ENCODE data around the gene MAPK12. TPM values are rescaled to one million over a fixed set of nuclear protein-coding genes. Genes with fewer than 3 reads are reported as not detected.

Gene MAPK12
- total RNA-seq, 4 donors from 2014 or later, result 10.1 to 18.4 (median 14.0) TPM

DNA sequence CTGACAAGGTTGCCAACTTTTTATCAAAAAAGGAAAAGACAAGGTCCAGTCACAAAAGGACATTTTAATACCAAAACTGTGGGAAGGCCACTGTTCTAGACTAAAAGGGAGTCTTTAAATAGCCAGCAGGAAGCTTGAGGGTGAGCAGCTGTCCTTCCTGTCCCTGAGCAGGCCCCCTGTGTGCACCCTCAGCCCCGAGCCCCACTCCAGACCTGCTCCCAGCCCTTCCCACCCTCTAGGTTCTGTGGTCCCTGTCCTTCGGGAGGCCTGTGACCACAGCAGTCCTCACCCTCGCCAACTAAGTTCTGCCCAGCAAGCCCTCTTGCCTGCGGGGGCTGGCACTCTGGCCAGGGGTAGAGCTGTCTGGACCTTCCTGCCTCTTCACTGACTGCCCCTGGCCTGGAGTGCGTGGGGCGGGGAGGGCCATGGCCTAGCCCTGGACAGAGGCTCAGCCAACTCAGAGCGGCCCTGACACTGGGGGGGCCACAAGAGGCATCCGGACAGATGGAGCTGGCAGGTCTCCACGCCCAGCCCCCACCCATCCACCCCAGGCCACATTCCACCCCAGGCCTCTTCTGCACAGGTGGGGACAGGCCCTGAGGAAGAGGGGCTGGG lies 47.6 kb upstream of the MAPK12 start:
- peak overlapping the region in 3 of 4 donors; percentile 90 to 94 (median 93) for H3K27ac ChIP-seq
- H3K4me1 ChIP-seq, result peaks cover 4 to 57% (median 34%) of the 10 kb centered on the region in 3 donors
- peaks cover 0 to 10% of the 10 kb centered on the region in 2 donors for H3K36me3 ChIP-seq
- WGBS, 2 donors (ENCODE audit: low coverage in 1 of 2), result 37 to 80% methylated on average over 1 to 2 of the region's 9 CpGs
- no peak for ATAC-seq
- H3K27me3 ChIP-seq, result no peaks in the 10 kb centered on the region
- H3K9me3 ChIP-seq, result no peaks in the 10 kb centered on the region
- TF ChIP-seq, protein P1, sequence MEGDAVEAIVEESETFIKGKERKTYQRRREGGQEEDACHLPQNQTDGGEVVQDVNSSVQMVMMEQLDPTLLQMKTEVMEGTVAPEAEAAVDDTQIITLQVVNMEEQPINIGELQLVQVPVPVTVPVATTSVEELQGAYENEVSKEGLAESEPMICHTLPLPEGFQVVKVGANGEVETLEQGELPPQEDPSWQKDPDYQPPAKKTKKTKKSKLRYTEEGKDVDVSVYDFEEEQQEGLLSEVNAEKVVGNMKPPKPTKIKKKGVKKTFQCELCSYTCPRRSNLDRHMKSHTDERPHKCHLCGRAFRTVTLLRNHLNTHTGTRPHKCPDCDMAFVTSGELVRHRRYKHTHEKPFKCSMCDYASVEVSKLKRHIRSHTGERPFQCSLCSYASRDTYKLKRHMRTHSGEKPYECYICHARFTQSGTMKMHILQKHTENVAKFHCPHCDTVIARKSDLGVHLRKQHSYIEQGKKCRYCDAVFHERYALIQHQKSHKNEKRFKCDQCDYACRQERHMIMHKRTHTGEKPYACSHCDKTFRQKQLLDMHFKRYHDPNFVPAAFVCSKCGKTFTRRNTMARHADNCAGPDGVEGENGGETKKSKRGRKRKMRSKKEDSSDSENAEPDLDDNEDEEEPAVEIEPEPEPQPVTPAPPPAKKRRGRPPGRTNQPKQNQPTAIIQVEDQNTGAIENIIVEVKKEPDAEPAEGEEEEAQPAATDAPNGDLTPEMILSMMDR (IDR thresholded peaks at IDR 0.05), result no peak
- TF ChIP-seq EP300 (IDR thresholded peaks at IDR 0.05) (no peak), POLR2AphosphoS5 (IDR thresholded peaks at IDR 0.05) (no peak), POLR2A (IDR thresholded peaks at IDR 0.05) (no peak)
- H3K4me3 ChIP-seq, result no peak overlapping the region

DNA sequence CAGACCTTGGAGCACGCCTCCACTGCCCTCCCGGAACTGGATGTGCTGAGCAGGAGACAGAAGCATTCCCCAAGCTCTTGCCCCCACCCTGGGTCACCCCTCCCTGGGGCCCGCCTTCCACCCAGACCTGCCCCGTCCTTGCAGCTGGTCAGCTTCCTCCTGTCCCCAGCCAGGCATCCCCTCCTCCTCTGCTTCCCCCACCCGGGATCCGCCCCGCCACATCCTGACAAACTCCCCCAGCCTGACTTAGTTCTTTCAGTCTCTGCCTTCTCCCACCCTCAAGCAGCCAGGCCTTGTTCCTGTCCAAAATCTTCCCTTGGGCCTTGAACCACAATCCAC lies 47.1 kb upstream of the MAPK12 start:
- peak overlapping the region in 1 of 2 donors; percentile 94 for H3K4me3 ChIP-seq
- no peaks in the 10 kb centered on the region for H3K9me3 ChIP-seq
- 31 to 47% methylated on average over 2 to 5 of the region's 7 CpGs for WGBS, 2 donors (ENCODE audit: low coverage in 1 of 2)
- peak; percentile 58 for ATAC-seq
- peaks cover 4 to 57% (median 39%) of the 10 kb centered on the region in 3 donors for H3K4me1 ChIP-seq
- H3K36me3 ChIP-seq, result peaks cover 0 to 10% of the 10 kb centered on the region in 2 donors
- H3K27me3 ChIP-seq, result no peaks in the 10 kb centered on the region
- TF ChIP-seq EP300 (IDR thresholded peaks at IDR 0.05) (no peak), POLR2AphosphoS5 (IDR thresholded peaks at IDR 0.05) (peak; percentile 28), POLR2A (IDR thresholded peaks at IDR 0.05) (no peak)
- H3K27ac ChIP-seq, result peak overlapping the region; percentile 70 to 94 (median 92)

DNA sequence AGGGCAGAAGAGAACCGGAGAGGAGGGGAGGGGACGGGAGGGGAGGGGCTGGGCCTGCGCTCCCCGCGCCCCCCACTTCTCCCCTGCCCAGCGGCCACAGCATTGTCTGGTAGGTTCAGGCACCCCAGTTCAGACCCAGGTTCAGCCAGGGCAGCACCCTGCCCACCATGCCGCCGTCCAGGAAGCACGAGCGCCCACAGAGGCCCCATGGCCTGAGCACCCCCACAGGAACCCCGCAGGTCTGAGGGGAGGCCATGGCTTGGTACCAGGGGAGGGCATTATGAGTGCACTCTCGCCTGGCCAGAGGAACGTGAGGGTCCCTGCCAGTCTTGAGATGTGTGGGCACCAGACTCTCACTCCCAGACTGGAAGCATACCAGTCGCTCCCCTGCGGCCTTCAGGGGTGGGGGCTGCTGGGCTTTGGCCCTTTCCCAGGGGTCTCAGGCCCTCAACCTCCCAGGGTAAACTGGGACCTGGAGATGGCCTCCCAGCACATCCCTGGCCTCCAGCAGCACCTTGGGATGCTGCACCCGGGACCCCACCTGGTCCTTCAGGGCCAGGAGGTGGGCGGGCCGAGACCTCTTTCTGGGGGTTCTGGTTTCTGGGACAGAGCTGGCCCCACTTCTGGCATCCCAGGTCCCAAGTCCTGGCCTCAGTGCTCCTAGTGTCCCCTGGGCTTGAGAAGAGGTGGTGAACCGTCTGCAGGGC lies 46.6 kb upstream of the MAPK12 start:
- no peak for TF ChIP-seq POLR2A (IDR thresholded peaks at IDR 0.05)
- no peak for TF ChIP-seq EP300 (IDR thresholded peaks at IDR 0.05)
- no peak for TF ChIP-seq POLR2AphosphoS5 (IDR thresholded peaks at IDR 0.05)
- TF ChIP-seq, protein P1 (IDR thresholded peaks at IDR 0.05), result no peak
- 10% methylated on average over 4 of the region's 19 CpGs; no CpG with 5 or more reads in 1 of the 2 donors for WGBS, 2 donors (ENCODE audit: low coverage in 1 of 2)
- Histone ChIP-seq H3K36me3 (peaks cover 0 to 10% of the 10 kb centered on the region in 2 donors), H3K27me3 (no peaks in the 10 kb centered on the region), H3K4me3 (peak overlapping the region in 1 of 2 donors; percentile 94), H3K27ac (peak overlapping the region; percentile 70 to 94 (median 92)), H3K4me1 (peaks cover 4 to 62% (median 44%) of the 10 kb centered on the region in 3 donors), H3K9me3 (no peaks in the 10 kb centered on the region)
- no peak for ATAC-seq

DNA sequence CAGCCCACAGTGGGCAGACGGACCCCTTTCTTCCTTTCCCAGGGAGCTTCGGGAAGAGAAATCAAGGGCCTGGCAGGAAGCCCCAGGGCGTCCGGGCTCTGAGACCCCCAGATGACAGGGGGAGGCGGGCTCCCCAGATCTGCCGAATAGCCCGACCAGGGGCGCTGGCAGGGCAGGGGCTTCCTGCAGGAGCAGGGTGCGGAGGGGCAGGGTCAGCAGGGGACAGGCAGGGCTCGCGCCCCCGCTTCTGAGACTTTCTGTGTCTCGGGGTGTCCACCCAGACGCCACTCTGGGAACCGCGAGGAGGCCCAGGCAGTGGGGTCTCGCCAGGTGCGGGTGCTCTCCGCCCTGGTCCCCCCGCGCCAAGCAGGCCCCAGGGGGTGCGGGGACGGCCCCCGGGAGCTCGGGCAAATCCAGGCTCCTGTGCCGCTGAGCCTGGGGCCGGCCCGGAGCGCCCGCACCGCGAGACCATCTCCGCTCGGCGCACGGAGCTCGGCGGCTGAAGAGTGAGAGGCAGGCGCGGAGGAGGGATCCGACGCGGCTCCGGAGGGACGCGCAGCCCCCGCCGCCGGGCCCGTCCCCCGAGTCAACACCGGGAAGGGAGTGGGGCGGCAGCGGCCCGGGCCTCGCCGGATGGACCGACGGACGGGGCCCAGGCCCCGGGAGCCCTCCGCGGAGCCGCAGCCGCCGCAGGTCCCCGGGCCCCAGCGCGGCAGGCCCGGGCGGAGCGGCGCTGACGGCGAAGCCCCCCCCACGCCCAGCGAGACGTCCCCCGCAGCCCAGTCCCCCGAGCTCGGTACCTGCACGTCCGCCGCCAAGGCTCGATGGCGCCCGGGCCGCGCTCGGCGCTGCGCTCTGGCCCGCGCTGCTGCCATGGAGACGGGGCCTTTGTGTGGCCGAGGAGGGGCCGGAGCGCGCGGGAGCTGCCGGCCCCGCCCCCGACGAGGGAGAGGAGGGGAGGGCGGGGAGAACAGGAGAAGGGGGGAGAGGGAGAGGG lies 45.6 kb upstream of the MAPK12 start, which contains the start of gene PLXNB2:
PLXNB2 (minus strand) TSS at position 894 of the 997 bp plus-strand sequence. CDS start 17,062 bp downstream, outside the sequence.
- peak; percentile 77 for ATAC-seq
- Histone ChIP-seq H3K36me3 (peaks cover 0 to 8% of the 10 kb centered on the region in 2 donors), H3K27me3 (no peaks in the 10 kb centered on the region), H3K4me1 (peaks cover 4 to 72% (median 54%) of the 10 kb centered on the region in 3 donors), H3K9me3 (no peaks in the 10 kb centered on the region), H3K4me3 (peak within 1 kb of the TSS; percentile 86 to 94), H3K27ac (peak within 1 kb of the TSS; percentile 70 to 94 (median 92))
- TF ChIP-seq EP300 (IDR thresholded peaks at IDR 0.05) (no peak), POLR2A (IDR thresholded peaks at IDR 0.05) (peak; percentile 34 to 49), POLR2AphosphoS5 (IDR thresholded peaks at IDR 0.05) (peak; percentile 73)
- TF ChIP-seq, protein P1 (IDR thresholded peaks at IDR 0.05), result peak in 2 of 4 experiments; percentile 9 to 15
- no CpG with 5 or more reads among the region's 105 CpGs for WGBS, 2 donors (ENCODE audit: low coverage in 1 of 2)
